ENCODE results near the gene ANAPC15.
A peak's percentile ranks its signal among the peaks of the same experiment; 100 is the strongest.
"Not testable (repeated sequence)": the region's sequence is repeated elsewhere in the genome, so short reads cannot be mapped to it uniquely, and the experiment has no call there.

Gene ANAPC15

GRCh38 chr11:72112143-72112977 lies at the start of gene ANAPC15:
Gene ANAPC15, minus strand, starts transcription at chr11:72112695. Its CDS starts 1,419 bp downstream, at chr11:72111276.
- DNase-seq = peak; percentile 99

GRCh38 chr11:72160319-72160718 lies 47.8 kb upstream of the ANAPC15 start:
- DNase-seq = peak; percentile 39

- DNase-seq = no peak
Measured at GRCh38 chr11:72157131-72157530, 44.6 kb upstream of the ANAPC15 start.

- no peak for DNase-seq
Measured at GRCh38 chr11:72155751-72156150, 43.3 kb upstream of the ANAPC15 start.

- no peak for DNase-seq
Measured at GRCh38 chr11:72154816-72155215, 42.3 kb upstream of the ANAPC15 start.

- DNase-seq = not testable (repeated sequence)
Measured at GRCh38 chr11:72153874-72154273, 41.4 kb upstream of the ANAPC15 start.

GRCh38 chr11:72150882-72151281 lies 38.4 kb upstream of the ANAPC15 start:
- DNase-seq = no peak

GRCh38 chr11:72146625-72147024 lies 34.1 kb upstream of the ANAPC15 start:
- no peak for DNase-seq

- peak; percentile 91 for DNase-seq
Measured at GRCh38 chr11:72144807-72145565, 32.5 kb upstream of the ANAPC15 start.

- DNase-seq = not testable (repeated sequence)
Measured at GRCh38 chr11:72142543-72142942, 30.0 kb upstream of the ANAPC15 start.

- DNase-seq = not testable (repeated sequence)
Measured at GRCh38 chr11:72142086-72142485, 29.6 kb upstream of the ANAPC15 start.

GRCh38 chr11:72141066-72141465 lies 28.6 kb upstream of the ANAPC15 start:
- peak; percentile 94 for DNase-seq

GRCh38 chr11:72140661-72141060 lies 28.2 kb upstream of the ANAPC15 start:
- DNase-seq = peak; percentile 20

GRCh38 chr11:72139500-72139899 lies 27.0 kb upstream of the ANAPC15 start:
- DNase-seq = no peak

GRCh38 chr11:72138821-72139390 lies 26.4 kb upstream of the ANAPC15 start:
- no peak for DNase-seq

GRCh38 chr11:72136684-72137262 lies 24.3 kb upstream of the ANAPC15 start:
- no peak for DNase-seq

- DNase-seq = no peak
Measured at GRCh38 chr11:72135891-72136683, 23.6 kb upstream of the ANAPC15 start.

GRCh38 chr11:72135473-72135872 lies 23.0 kb upstream of the ANAPC15 start, which contains the start of gene FOLR3:
Gene FOLR3, plus strand, starts transcription at chr11:72135725. Its CDS starts 228 bp downstream, at chr11:72135953.
- not testable (repeated sequence) for DNase-seq

- no peak for DNase-seq
Measured at GRCh38 chr11:72132646-72133045, 20.2 kb upstream of the ANAPC15 start.

- no peak for DNase-seq
Measured at GRCh38 chr11:72129381-72129780, 16.9 kb upstream of the ANAPC15 start.

GRCh38 chr11:72127923-72128322 lies 15.4 kb upstream of the ANAPC15 start:
- no peak for DNase-seq

- no peak for DNase-seq
Measured at GRCh38 chr11:72125956-72126355, 13.5 kb upstream of the ANAPC15 start.
